IPS-11a (cell line): ENCODE results near the gene CDHR2.
"Not testable (repeated sequence)": the region's sequence is repeated elsewhere in the genome, so short reads cannot be mapped to it uniquely, and the experiment has no call there.

Experiments used
- H3K4me3 ChIP-seq: one replicate; pipeline ENCODE4 v1.5.1; 2013; ENCODE audit warnings: low read depth, low read length, control low read depth

The CDHR2 gene

GRCh38 chr5:176541338-176542134 is 7.6 kb upstream of the CDHR2 start:
- no peak overlapping the region for H3K4me3 ChIP-seq

- H3K4me3 ChIP-seq = peak overlapping the region; percentile 40
Observed at GRCh38 chr5:176542135-176542595, 7.0 kb upstream of the CDHR2 start.

- peak overlapping the region; percentile 40 for H3K4me3 ChIP-seq
Observed at GRCh38 chr5:176542596-176543427, 6.3 kb upstream of the CDHR2 start.

GRCh38 chr5:176543428-176544182 is 5.5 kb upstream of the CDHR2 start:
- H3K4me3 ChIP-seq = peak overlapping the region; percentile 40

- H3K4me3 ChIP-seq = no peak overlapping the region
Observed at GRCh38 chr5:176545388-176545736, 3.8 kb upstream of the CDHR2 start.

- H3K4me3 ChIP-seq = no peak overlapping the region
Observed at GRCh38 chr5:176545737-176546509, 3.2 kb upstream of the CDHR2 start.

GRCh38 chr5:176547802-176548201 is 1.3 kb upstream of the CDHR2 start:
- H3K4me3 ChIP-seq = no peak overlapping the region

GRCh38 chr5:176549871-176550270 is 729 bp downstream of the CDHR2 start:
- no peak overlapping the region for H3K4me3 ChIP-seq

GRCh38 chr5:176550275-176550831 is 1.2 kb downstream of the CDHR2 start:
- H3K4me3 ChIP-seq = no peak overlapping the region

- H3K4me3 ChIP-seq = not testable (repeated sequence)
Observed at GRCh38 chr5:176550937-176551336, 1.8 kb downstream of the CDHR2 start.

GRCh38 chr5:176552332-176552869 is 3.3 kb downstream of the CDHR2 start:
- H3K4me3 ChIP-seq = no peak overlapping the region

GRCh38 chr5:176553260-176554085 is 4.3 kb downstream of the CDHR2 start:
- no peak overlapping the region for H3K4me3 ChIP-seq

GRCh38 chr5:176557846-176558245 is 8.7 kb downstream of the CDHR2 start:
- no peak overlapping the region for H3K4me3 ChIP-seq

- H3K4me3 ChIP-seq = no peak overlapping the region
Observed at GRCh38 chr5:176559683-176560082, 10.5 kb downstream of the CDHR2 start.

GRCh38 chr5:176560364-176560763 is 11.2 kb downstream of the CDHR2 start:
- H3K4me3 ChIP-seq = no peak overlapping the region

- H3K4me3 ChIP-seq = no peak overlapping the region
Observed at GRCh38 chr5:176561259-176561658, 12.1 kb downstream of the CDHR2 start.

GRCh38 chr5:176562189-176562588 is 13.0 kb downstream of the CDHR2 start:
- no peak overlapping the region for H3K4me3 ChIP-seq

GRCh38 chr5:176564002-176564401 is 14.9 kb downstream of the CDHR2 start:
- H3K4me3 ChIP-seq = no peak overlapping the region

GRCh38 chr5:176565760-176566288 is 16.7 kb downstream of the CDHR2 start:
- no peak overlapping the region for H3K4me3 ChIP-seq
